WERI-Rb-1 (cell line): ENCODE results near the gene RAD50.
"Not testable (repeated sequence)": the region's sequence is repeated elsewhere in the genome, so short reads cannot be mapped to it uniquely, and the experiment has no call there.

ENCODE experiments used
- DNase-seq: peaks from one replicate; pipeline ENCODE4 v3.0.0-alpha.2; 2020
- H3K27ac ChIP-seq: fragments of 250-450 bp; sonication (Bioruptor Pico); 2 replicates; pipeline ENCODE4 v1.5.1; 2020; ENCODE audit warnings: mild to moderate bottlenecking, moderate library complexity
- H3K27me3 ChIP-seq: fragments of 250-450 bp; sonication (Bioruptor Pico); 2 replicates; pipeline ENCODE4 v1.5.1; 2021; ENCODE audit warnings: mild to moderate bottlenecking, low read depth, moderate library complexity; ENCODE audit not compliant: insufficient read depth, severe bottlenecking
- H3K36me3 ChIP-seq: fragments of 250-450 bp; sonication (Bioruptor Pico); 2 replicates; pipeline ENCODE4 v1.5.1; 2020; ENCODE audit warnings: mild to moderate bottlenecking, moderate library complexity
- H3K4me3 ChIP-seq: 2 replicates; pipeline ENCODE4 v1.5.1; 2011; ENCODE audit warnings: low read depth, mild to moderate bottlenecking, control low read depth, low read length
- H3K9me3 ChIP-seq: fragments of 250-450 bp; sonication (Bioruptor Pico); 2 replicates; pipeline ENCODE4 v1.5.1; 2021; ENCODE audit warnings: mild to moderate bottlenecking, moderate library complexity; ENCODE audit not compliant: severe bottlenecking
- TF ChIP-seq, protein P1 (sequence below): IDR thresholded peaks from 2 replicates; pipeline ENCODE4 v1.5.1; 2011; ENCODE audit warnings: low read depth, mild to moderate bottlenecking, control low read depth, inconsistent platforms, low read length

The RAD50 gene

DNA sequence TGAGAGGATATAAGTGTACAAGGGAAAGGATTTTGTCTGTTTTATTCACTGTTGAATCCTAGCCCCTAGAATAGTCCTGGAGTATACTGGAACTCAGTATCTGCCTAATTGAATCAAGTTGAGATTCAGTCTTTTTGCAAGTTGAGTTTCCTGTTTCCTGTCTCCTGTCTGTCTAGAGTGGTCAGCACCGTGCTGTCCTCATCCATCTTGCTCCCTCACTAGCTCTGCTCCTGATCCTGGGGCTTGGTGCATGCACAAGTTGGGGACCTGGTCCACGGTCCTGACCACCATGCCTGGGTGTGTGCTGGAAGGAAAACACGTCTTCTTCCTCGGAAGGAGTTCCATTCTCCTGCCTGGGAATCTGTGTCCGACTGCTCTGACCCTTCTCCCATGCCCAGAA, 16.6 kb upstream of the RAD50 start:
- H3K9me3 ChIP-seq: no peaks in the 10 kb centered on the region
- H3K36me3 ChIP-seq: no peaks in the 10 kb centered on the region
- no peak for DNase-seq
- no peak overlapping the region for H3K27ac ChIP-seq
- no peak overlapping the region for H3K4me3 ChIP-seq
- TF ChIP-seq, protein P1, sequence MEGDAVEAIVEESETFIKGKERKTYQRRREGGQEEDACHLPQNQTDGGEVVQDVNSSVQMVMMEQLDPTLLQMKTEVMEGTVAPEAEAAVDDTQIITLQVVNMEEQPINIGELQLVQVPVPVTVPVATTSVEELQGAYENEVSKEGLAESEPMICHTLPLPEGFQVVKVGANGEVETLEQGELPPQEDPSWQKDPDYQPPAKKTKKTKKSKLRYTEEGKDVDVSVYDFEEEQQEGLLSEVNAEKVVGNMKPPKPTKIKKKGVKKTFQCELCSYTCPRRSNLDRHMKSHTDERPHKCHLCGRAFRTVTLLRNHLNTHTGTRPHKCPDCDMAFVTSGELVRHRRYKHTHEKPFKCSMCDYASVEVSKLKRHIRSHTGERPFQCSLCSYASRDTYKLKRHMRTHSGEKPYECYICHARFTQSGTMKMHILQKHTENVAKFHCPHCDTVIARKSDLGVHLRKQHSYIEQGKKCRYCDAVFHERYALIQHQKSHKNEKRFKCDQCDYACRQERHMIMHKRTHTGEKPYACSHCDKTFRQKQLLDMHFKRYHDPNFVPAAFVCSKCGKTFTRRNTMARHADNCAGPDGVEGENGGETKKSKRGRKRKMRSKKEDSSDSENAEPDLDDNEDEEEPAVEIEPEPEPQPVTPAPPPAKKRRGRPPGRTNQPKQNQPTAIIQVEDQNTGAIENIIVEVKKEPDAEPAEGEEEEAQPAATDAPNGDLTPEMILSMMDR: no peak
- H3K27me3 ChIP-seq: no peaks in the 10 kb centered on the region

DNA sequence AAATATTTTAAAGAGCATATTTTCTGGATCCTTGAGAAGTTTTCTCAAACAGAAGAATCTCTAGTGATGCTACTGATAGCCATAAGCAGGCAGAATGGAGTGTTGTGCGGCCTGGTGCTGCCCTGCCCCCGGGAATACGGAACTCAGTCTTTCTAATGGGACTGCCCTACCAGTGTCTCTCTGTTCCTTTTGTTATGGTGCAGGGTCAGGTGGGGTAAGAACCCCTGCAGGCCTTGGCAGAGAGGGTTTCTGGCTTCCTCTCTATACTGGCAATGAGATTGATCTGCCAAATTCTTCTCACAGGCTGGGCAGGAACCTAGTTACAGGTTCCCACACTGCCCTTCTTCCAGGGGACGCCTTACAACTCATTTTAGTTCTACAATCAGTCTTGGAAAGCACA, 16.0 kb upstream of the RAD50 start:
- TF ChIP-seq, protein P1: no peak
- Histone ChIP-seq H3K27me3 (no peaks in the 10 kb centered on the region), H3K9me3 (no peaks in the 10 kb centered on the region), H3K36me3 (no peaks in the 10 kb centered on the region), H3K27ac (no peak overlapping the region), H3K4me3 (no peak overlapping the region)
- DNase-seq: no peak

DNA sequence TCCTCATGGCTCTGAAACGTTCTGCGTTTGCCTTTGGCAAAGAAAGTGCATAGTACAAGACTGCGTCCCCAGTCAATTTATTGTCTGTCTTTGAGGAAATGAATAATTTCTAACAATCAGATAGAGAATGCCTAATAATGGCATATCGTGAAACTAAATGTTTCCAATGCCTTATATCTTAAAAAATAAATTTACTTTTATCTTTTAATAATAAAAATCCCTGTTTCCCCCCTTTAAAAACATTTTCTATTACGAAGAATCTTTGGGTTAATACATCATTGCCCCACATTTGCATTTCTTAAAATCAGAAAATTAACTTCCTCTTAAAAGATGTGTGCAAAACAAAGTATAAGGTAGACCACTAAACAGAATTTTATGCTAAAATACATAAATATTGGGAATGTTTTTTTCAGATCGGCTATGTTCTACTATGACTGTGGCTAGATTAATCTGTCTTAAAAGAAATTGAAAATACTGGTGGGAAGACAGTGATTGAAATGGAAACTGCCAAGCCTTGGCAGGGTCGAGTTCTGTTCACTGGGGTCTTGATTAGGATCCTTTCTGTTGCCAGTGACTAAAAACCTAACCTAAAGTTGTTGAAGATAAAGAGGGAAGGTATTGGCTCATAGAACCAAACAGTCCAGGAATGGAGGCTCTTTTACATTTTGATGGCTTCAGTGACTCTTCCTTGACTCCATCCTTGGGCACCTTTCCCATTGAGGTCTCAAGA, 13.1 kb upstream of the RAD50 start, which contains the start of gene IL5:
Gene IL5 (minus strand): TSS at position 51 of the 730 bp plus-strand sequence. CDS start 44 bp downstream, at position 7.
- no peak for DNase-seq
- H3K9me3 ChIP-seq: no peaks in the 10 kb centered on the region
- TF ChIP-seq, protein P1: no peak
- no peaks in the 10 kb centered on the region for H3K36me3 ChIP-seq
- no peak within 1 kb of the TSS for H3K27ac ChIP-seq
- no peak within 1 kb of the TSS for H3K4me3 ChIP-seq
- H3K27me3 ChIP-seq: no peaks in the 10 kb centered on the region

DNA sequence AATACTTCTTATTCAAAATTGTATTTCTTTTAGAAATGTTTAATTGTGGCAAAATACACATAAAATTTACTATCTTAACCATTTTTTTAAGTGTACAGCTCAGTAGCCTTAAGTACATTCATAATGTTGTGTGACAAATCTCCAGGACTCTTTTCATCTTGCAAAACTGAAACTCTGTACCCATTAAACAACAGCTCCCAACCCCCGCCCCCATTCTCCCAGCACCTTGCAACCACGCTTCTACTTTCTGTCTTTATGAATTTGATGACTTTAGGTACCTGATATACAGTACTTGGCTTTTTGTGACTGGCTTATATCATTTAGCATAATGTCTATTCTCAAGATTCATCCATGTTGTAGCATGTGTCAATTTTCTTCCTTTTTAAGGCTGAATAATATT, 10.7 kb upstream of the RAD50 start:
- no peak for DNase-seq
- TF ChIP-seq, protein P1: no peak

DNA sequence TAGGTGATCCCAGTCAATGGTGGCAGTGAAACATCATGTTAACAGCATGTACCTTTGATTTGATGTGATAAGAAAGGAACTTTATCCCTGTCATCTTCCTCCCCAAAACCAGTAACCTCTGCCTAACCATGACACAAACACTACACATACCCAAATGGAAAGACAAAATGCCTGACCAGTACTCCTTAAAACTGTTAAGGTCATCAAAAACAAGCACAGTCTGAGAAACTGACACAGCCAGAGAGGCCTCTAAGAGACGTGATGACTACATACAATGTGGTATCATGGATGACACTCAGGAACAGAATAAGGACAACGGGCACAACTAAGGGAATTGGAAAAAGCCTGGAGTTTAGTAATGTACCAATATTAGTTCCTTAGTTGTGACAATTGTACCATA, 9.5 kb upstream of the RAD50 start:
- H3K27ac ChIP-seq: no peak overlapping the region
- no peaks in the 10 kb centered on the region for H3K27me3 ChIP-seq
- no peak overlapping the region for H3K4me3 ChIP-seq
- H3K9me3 ChIP-seq: no peaks in the 10 kb centered on the region
- no peak for DNase-seq
- H3K36me3 ChIP-seq: no peaks in the 10 kb centered on the region
- TF ChIP-seq, protein P1: no peak

More for the DNA sequence above, 10.7 kb upstream of the RAD50 start:
- Histone ChIP-seq H3K4me3 (no peak overlapping the region), H3K27me3 (no peaks in the 10 kb centered on the region), H3K9me3 (no peaks in the 10 kb centered on the region), H3K27ac (no peak overlapping the region), H3K36me3 (no peaks in the 10 kb centered on the region)

DNA sequence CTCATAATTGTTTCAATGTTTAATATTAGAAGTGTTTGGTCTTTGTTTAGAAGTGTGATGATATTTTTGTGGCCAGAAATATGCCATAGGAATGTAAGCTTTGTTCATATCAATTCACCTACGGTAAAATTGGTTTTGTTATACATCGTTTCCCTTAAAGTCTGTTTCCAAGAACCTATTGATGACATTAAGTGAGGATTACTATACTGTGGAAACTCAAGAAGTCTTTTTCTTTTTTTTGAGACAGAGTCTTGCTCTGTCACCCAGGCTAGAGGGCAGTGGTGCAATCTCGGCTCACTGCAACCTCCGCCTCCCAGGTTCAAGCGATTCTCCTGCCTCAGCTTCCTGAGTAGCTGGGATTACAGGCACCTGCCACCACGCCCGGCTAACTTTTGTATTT, 7.9 kb upstream of the RAD50 start:
- not testable (repeated sequence) for H3K36me3 ChIP-seq, H3K9me3 ChIP-seq, H3K27ac ChIP-seq, H3K27me3 ChIP-seq, DNase-seq, H3K4me3 ChIP-seq
